Activated B cell treated with CpG ODN at 0.5 μM for 24 hours (primary cell): ENCODE results near the gene LRBA. TPM values are rescaled to one million over a fixed set of nuclear protein-coding genes. Genes with fewer than 3 reads are reported as not detected.

Source experiments
- ATAC-seq: fragments of 200-7000 bp; cut with Tn5 transposase; one replicate; pipeline ENCODE4 v1.10.0; 2021; ENCODE audit warnings: low read depth, mild to moderate bottlenecking, moderate library complexity
- CTCF ChIA-PET: fragments of 350-600 bp; sonication (Branson Sonifier 250); formaldehyde crosslinking; loops from one replicate; lab custom pipeline; 2021; ENCODE audit warnings: antibody characterized with exemption; lab: Charles Lee
- POLR2A ChIA-PET: fragments of 350-600 bp; sonication (Branson Sonifier 250); formaldehyde crosslinking; loops from one replicate; lab custom pipeline; 2021; ENCODE audit warnings: antibody characterized with exemption; lab: Charles Lee
- DNase-seq: peaks from one replicate; pipeline ENCODE4 v3.0.0; 2022
- H3K27ac Mint-ChIP-seq: one replicate; pipeline ENCODE4 v1.8.0; 2020; ENCODE audit warnings: mixed read lengths
- H3K27me3 Mint-ChIP-seq: one replicate; pipeline ENCODE4 v1.8.0; 2021; ENCODE audit warnings: mixed read lengths
- H3K36me3 Mint-ChIP-seq: one replicate; pipeline ENCODE4 v1.8.0; 2021; ENCODE audit warnings: low read depth, mixed read lengths
- H3K4me1 Mint-ChIP-seq: one replicate; pipeline ENCODE4 v1.8.0; 2021; ENCODE audit warnings: mixed read lengths
- H3K4me3 Mint-ChIP-seq: one replicate; pipeline ENCODE4 v1.8.0; 2020; ENCODE audit warnings: mild to moderate bottlenecking, mixed read lengths
- H3K9me3 Mint-ChIP-seq: one replicate; pipeline ENCODE4 v1.8.0; 2020; ENCODE audit warnings: mixed read lengths
- CTCF ChIP-seq: fragments of 200-600 bp; IDR thresholded peaks from one replicate; pipeline ENCODE4 v1.8.0; 2022; ENCODE audit warnings: antibody characterized with exemption, mild to moderate bottlenecking
- intact Hi-C: fragments of 100-400 bp; cut with micrococcal nuclease; formaldehyde crosslinking; loops from one replicate; pipeline ENCODE4 v1.15.1; 2024
- total RNA-seq: library from RNA; stranded (reverse); gene quantifications from 2 replicates; pipeline ENCODE4 v1.2.3, GENCODE V29; 2022

LRBA gene
- total RNA-seq, 1 donor from 2014 or later = 66.5 TPM

- ATAC-seq (no peak), DNase-seq (no peak)
- POLR2A ChIA-PET = no interaction called here
- no peak for TF ChIP-seq CTCF
- CTCF ChIA-PET = no interaction called here
- intact Hi-C loops = no loop called here
- Mint-ChIP-seq H3K27ac (no peak overlapping the region), H3K4me1 (no peaks in the 10 kb centered on the region), H3K36me3 (no peaks in the 10 kb centered on the region), H3K27me3 (peaks cover 1% of the 10 kb centered on the region), H3K9me3 (no peaks in the 10 kb centered on the region), H3K4me3 (no peak overlapping the region)
Observed at GRCh38 chr4:150248181-150248580, 766.9 kb downstream of the LRBA start.

- ATAC-seq (no peak), DNase-seq (no peak)
- H3K4me1 Mint-ChIP-seq = no peaks in the 10 kb centered on the region
- no peaks in the 10 kb centered on the region for H3K9me3 Mint-ChIP-seq
- H3K4me3 Mint-ChIP-seq = no peak overlapping the region
- no peaks in the 10 kb centered on the region for H3K36me3 Mint-ChIP-seq
- TF ChIP-seq CTCF = no peak
- POLR2A ChIA-PET = no interaction called here
- intact Hi-C loops = no loop called here
- H3K27me3 Mint-ChIP-seq = peaks cover 1% of the 10 kb centered on the region
- CTCF ChIA-PET = no interaction called here
- no peak overlapping the region for H3K27ac Mint-ChIP-seq
Observed at GRCh38 chr4:150247184-150247583, 767.9 kb downstream of the LRBA start.

GRCh38 chr4:150244600-150244999 lies 770.5 kb downstream of the LRBA start:
- Mint-ChIP-seq H3K36me3 (no peaks in the 10 kb centered on the region), H3K27ac (no peak overlapping the region), H3K4me1 (no peaks in the 10 kb centered on the region), H3K9me3 (no peaks in the 10 kb centered on the region), H3K4me3 (no peak overlapping the region), H3K27me3 (peaks cover 2% of the 10 kb centered on the region)
- ChIA-PET CTCF (interaction anchor here (1.3 to 3.0 kb wide), 3 partner anchors 26 to 265 kb away, joined by 3 to 12 read pairs (median 9); no protein-coding TSS in a partner anchor), POLR2A (no interaction called here)
- ATAC-seq = no peak
- intact Hi-C loops = no loop called here
- DNase-seq = no peak
- TF ChIP-seq CTCF = no peak

GRCh38 chr4:150243932-150244331 lies 771.2 kb downstream of the LRBA start:
- ATAC-seq = no peak
- Mint-ChIP-seq H3K9me3 (no peaks in the 10 kb centered on the region), H3K36me3 (no peaks in the 10 kb centered on the region), H3K4me1 (no peaks in the 10 kb centered on the region), H3K4me3 (no peak overlapping the region), H3K27me3 (peaks cover 3% of the 10 kb centered on the region), H3K27ac (no peak overlapping the region)
- intact Hi-C loops = loop anchor here (1.0 to 2.0 kb wide), 4 partner anchors 234 to 623 kb away; no protein-coding TSS in a partner anchor
- no peak for DNase-seq
- no peak for TF ChIP-seq CTCF
- POLR2A ChIA-PET = no interaction called here
- CTCF ChIA-PET = interaction anchor here (0.8 to 3.0 kb wide), 6 partner anchors 232 to 623 kb away, joined by 3 to 30 read pairs (median 9); no protein-coding TSS in a partner anchor

GRCh38 chr4:150242820-150243458 lies 772.1 kb downstream of the LRBA start:
- H3K4me3 Mint-ChIP-seq = no peak overlapping the region
- ATAC-seq = no peak
- CTCF ChIA-PET = interaction anchor here (0.7 to 3.0 kb wide), 15 partner anchors 9 to 624 kb away, joined by 3 to 30 read pairs (median 3); no protein-coding TSS in a partner anchor
- DNase-seq = no peak
- H3K4me1 Mint-ChIP-seq = no peaks in the 10 kb centered on the region
- no peaks in the 10 kb centered on the region for H3K36me3 Mint-ChIP-seq
- TF ChIP-seq CTCF = peak; percentile 48
- intact Hi-C loops = loop anchor here (1.0 to 2.0 kb wide), 4 partner anchors 233 to 624 kb away; no protein-coding TSS in a partner anchor
- POLR2A ChIA-PET = no interaction called here
- H3K9me3 Mint-ChIP-seq = no peaks in the 10 kb centered on the region
- H3K27me3 Mint-ChIP-seq = peaks cover 3% of the 10 kb centered on the region
- H3K27ac Mint-ChIP-seq = no peak overlapping the region
